ENCODE results near the gene LHFPL3.

DNA sequence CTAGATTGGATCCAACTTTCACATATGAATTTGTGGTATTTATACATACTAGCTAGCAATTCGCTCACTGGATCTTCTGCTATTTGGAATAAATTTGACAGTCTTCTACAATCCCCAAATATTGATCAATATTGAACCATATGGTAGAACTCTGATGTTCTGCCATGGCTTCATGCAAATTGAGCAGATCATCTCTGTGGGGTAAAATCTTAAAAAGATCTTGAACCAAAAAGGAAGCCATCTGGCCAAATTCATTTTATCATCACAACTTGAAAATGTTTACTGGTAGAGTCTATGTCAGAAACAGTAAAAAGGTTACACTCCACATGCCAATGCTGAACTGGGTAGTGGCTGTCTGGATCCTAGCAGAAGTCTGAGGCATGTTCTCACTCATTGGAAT lies 80.0 kb downstream of the LHFPL3 start:
- TF ChIP-seq CTCF (IDR thresholded peaks at IDR 0.05; ENCODE audit: extremely low read depth in 1 of 2, insufficient read depth in 1 of 2, low read depth in 1 of 2, low read length in 2 of 2): no peak
- no peak for TF ChIP-seq MAX (IDR thresholded peaks at IDR 0.05; ENCODE audit: insufficient read depth, insufficient read length)
- TF ChIP-seq EZH2 (IDR thresholded peaks at IDR 0.05; ENCODE audit: borderline replicate concordance, low read depth, low read length, severe bottlenecking): no peak
- no peak for TF ChIP-seq POLR2AphosphoS5 (IDR thresholded peaks at IDR 0.05; ENCODE audit: insufficient read depth, low read depth, low read length)
- no peak for TF ChIP-seq MYC (IDR thresholded peaks at IDR 0.05; ENCODE audit: low read depth, low read length)
- no peak for TF ChIP-seq GATA2 (IDR thresholded peaks at IDR 0.05; ENCODE audit: insufficient read depth, insufficient read length, low read depth, low read length)
- no peak for TF ChIP-seq POLR2A (IDR thresholded peaks at IDR 0.05; ENCODE audit: low read depth, low read length)
- TF ChIP-seq FOS (IDR thresholded peaks at IDR 0.05; ENCODE audit: borderline replicate concordance, insufficient read depth, low read length): no peak

All from endothelial cell of umbilical vein (primary cell).